Keratinocyte (primary cell): ENCODE measurements around the gene SLC38A2. TPM values are rescaled to one million over a fixed set of nuclear protein-coding genes. Genes with fewer than 3 reads are reported as not detected.

Experiments used
- DNase-seq: peaks from one replicate; pipeline ENCODE4 v3.0.0-alpha.2; 2011; ENCODE audit warnings: low read depth, missing footprints, low spot score
- FAIRE-seq: peaks from 2 replicates; lab custom pipeline; 2011; peaks lifted over from hg19 to GRCh38; lab: Jason Lieb, UNC
- H2AFZ ChIP-seq: 2 replicates; pipeline ENCODE4 v1.6.0; 2012; ENCODE audit warnings: low read length, control low read depth, inconsistent platforms; ENCODE audit not compliant: control insufficient read depth
- H3K27ac ChIP-seq: 2 replicates; pipeline ENCODE4 v1.5.1; 2011; ENCODE audit warnings: low read length; ENCODE audit not compliant: control insufficient read depth, insufficient read depth
- H3K27me3 ChIP-seq: 3 replicates; pipeline ENCODE4 v1.6.0; 2011; ENCODE audit warnings: low read length; ENCODE audit not compliant: control insufficient read depth, insufficient read depth; ENCODE audit errors: extremely low read depth
- H3K36me3 ChIP-seq, 2 experiments: 2 replicates in 1 of 2; 3 replicates in 1 of 2; pipeline ENCODE4 v1.5.1; 2011; ENCODE audit warnings: low read length in 2 of 2, mild to moderate bottlenecking in 1 of 2; ENCODE audit not compliant: control insufficient read depth in 2 of 2, insufficient read depth in 2 of 2; ENCODE audit errors: extremely low read depth in 1 of 2
- H3K4me1 ChIP-seq: 3 replicates; pipeline ENCODE4 v1.5.1; 2011; ENCODE audit warnings: low read length; ENCODE audit not compliant: control insufficient read depth, insufficient read depth; ENCODE audit errors: extremely low read depth
- H3K4me2 ChIP-seq: 3 replicates; pipeline ENCODE4 v1.6.0; 2011; ENCODE audit warnings: low read depth, low read length; ENCODE audit not compliant: control insufficient read depth, insufficient read depth; ENCODE audit errors: extremely low read depth
- H3K4me3 ChIP-seq, 3 experiments: fragments of 200-600 bp in 1 of 3; sonication (generic) in 1 of 3; 2 replicates in 2 of 3; 3 replicates in 1 of 3; pipeline ENCODE4 v1.5.1; 2011 to 2016; ENCODE audit warnings: low read length in 3 of 3, mild to moderate bottlenecking in 3 of 3, control low read depth in 2 of 3, inconsistent platforms in 1 of 3, low read depth in 1 of 3, mixed read lengths in 1 of 3, mixed run types in 1 of 3, moderate library complexity in 1 of 3; ENCODE audit not compliant: control insufficient read depth in 2 of 3, insufficient read depth in 2 of 3; ENCODE audit errors: extremely low read depth in 1 of 3
- H3K79me2 ChIP-seq: 2 replicates; pipeline ENCODE4 v1.6.0; 2012; ENCODE audit warnings: low read length; ENCODE audit not compliant: control insufficient read depth, insufficient read depth
- H3K9ac ChIP-seq: 3 replicates; pipeline ENCODE4 v1.6.0; 2011; ENCODE audit warnings: low read length; ENCODE audit not compliant: control insufficient read depth, insufficient read depth; ENCODE audit errors: extremely low read depth
- H3K9me1 ChIP-seq: 3 replicates; pipeline ENCODE4 v1.6.0; 2011; ENCODE audit warnings: low read length; ENCODE audit not compliant: control insufficient read depth, insufficient read depth; ENCODE audit errors: extremely low read depth
- H3K9me3 ChIP-seq: 2 replicates; pipeline ENCODE4 v1.5.1; 2012; ENCODE audit warnings: low read depth, low read length; ENCODE audit not compliant: control insufficient read depth
- H4K20me1 ChIP-seq: 3 replicates; pipeline ENCODE4 v1.6.0; 2011; ENCODE audit warnings: low read length; ENCODE audit not compliant: control insufficient read depth, insufficient read depth; ENCODE audit errors: extremely low read depth
- CTCF ChIP-seq, 3 experiments: IDR thresholded peaks in 1 of 3; conservative IDR thresholded peaks in 1 of 3; optimal IDR thresholded peaks in 1 of 3; 2 replicates in 2 of 3; 3 replicates in 1 of 3; pipeline versions ENCODE3 to v1.5.1; 2011; ENCODE audit warnings: low read length in 3 of 3, mild to moderate bottlenecking in 3 of 3, moderate library complexity in 2 of 3, control low read depth in 1 of 3, inconsistent platforms in 1 of 3; ENCODE audit not compliant: insufficient read depth in 2 of 3; ENCODE audit errors: extremely low read depth in 1 of 3
- EZH2 ChIP-seq: IDR thresholded peaks from one replicate; pipeline ENCODE4 v1.6.1; 2012; ENCODE audit warnings: inconsistent platforms, mild to moderate bottlenecking, low read length, moderate library complexity
- dilution Hi-C: fragments of 300-500 bp; cut with MboI; formaldehyde crosslinking; loops from one replicate; pipeline ENCODE4 v1.7.0; 2020; ENCODE audit warnings: low sequenced_read_pairs; ENCODE audit not compliant: extremely low pct_ligation_motif_present
- polyA plus RNA-seq, 5 experiments: library from polyadenylated mRNA; depleted of rRNA in 3 of 5; stranded (reverse) in 3 of 5; stranded (forward) in 1 of 5; unstranded in 1 of 5; fragments of >200 nt; gene quantifications; 1 replicate in 1 of 5; 2 replicates in 3 of 5; 3 replicates in 1 of 5; pipeline versions ENCODE4 v1.2.1 to v1.2.3, GENCODE V29; 2011 to 2012; ENCODE audit warnings: missing spikeins in 2 of 5, low read depth in 1 of 5, low replicate concordance in 1 of 5

SLC38A2 gene
- polyA plus RNA-seq, 1 donor (not counting 4 experiments of a cell fraction or from before 2014, with no cell fraction given) = 577 TPM

- Histone ChIP-seq H3K27ac (no peak overlapping the region), H2AFZ (no peak overlapping the region), H3K4me2 (no peak overlapping the region), H3K9me3 (no peaks in the 10 kb centered on the region), H3K27me3 (no peaks in the 10 kb centered on the region), H4K20me1 (no peaks in the 10 kb centered on the region), H3K4me1 (peaks cover 10% of the 10 kb centered on the region), H3K9me1 (no peaks in the 10 kb centered on the region), H3K9ac (no peak overlapping the region), H3K4me3 (no peak overlapping the region), H3K79me2 (no peaks in the 10 kb centered on the region), H3K36me3 (no peaks in the 10 kb centered on the region)
- FAIRE-seq (no peak), DNase-seq (no peak)
- dilution Hi-C loops = no loop called here
- TF ChIP-seq CTCF (optimal IDR thresholded peaks at IDR 0.05 in 1 of 3, IDR thresholded peaks at IDR 0.05 in 1 of 3, conservative IDR thresholded peaks at IDR 0.05 in 1 of 3; ENCODE audit: extremely low read depth in 1 of 3, insufficient read depth in 2 of 3, low read length in 3 of 3) (no peak), EZH2 (no peak)
Observed at GRCh38 chr12:46409342-46409741, 36.8 kb upstream of the SLC38A2 start.

- Histone ChIP-seq H3K9me1 (no peaks in the 10 kb centered on the region), H3K9me3 (no peaks in the 10 kb centered on the region), H3K36me3 (no peaks in the 10 kb centered on the region), H3K9ac (no peak overlapping the region), H4K20me1 (no peaks in the 10 kb centered on the region), H3K27ac (no peak overlapping the region), H3K4me1 (peaks cover 9% of the 10 kb centered on the region), H3K4me2 (no peak overlapping the region), H3K79me2 (no peaks in the 10 kb centered on the region), H3K27me3 (no peaks in the 10 kb centered on the region), H3K4me3 (no peak overlapping the region), H2AFZ (no peak overlapping the region)
- dilution Hi-C loops = no loop called here
- DNase-seq = no peak
- FAIRE-seq = no peak
- TF ChIP-seq EZH2 (no peak), CTCF (optimal IDR thresholded peaks at IDR 0.05 in 1 of 3, IDR thresholded peaks at IDR 0.05 in 1 of 3, conservative IDR thresholded peaks at IDR 0.05 in 1 of 3; ENCODE audit: extremely low read depth in 1 of 3, insufficient read depth in 2 of 3, low read length in 3 of 3) (no peak)
Observed at GRCh38 chr12:46408441-46408840, 35.9 kb upstream of the SLC38A2 start.
